Left ventricle myocardium inferior (tissue), 1 donor: Measurements from ENCODE around the gene CPEB1. TPM values are rescaled to one million over a fixed set of nuclear protein-coding genes. Genes with fewer than 3 reads are reported as not detected.
A peak's percentile ranks its signal among the peaks of the same experiment; 100 is the strongest.
"Not testable (repeated sequence)": the region's sequence is repeated elsewhere in the genome, so short reads cannot be mapped to it uniquely, and the experiment has no call there.

ENCODE experiments used
- DNase-seq: peaks from one replicate; pipeline ENCODE4 v3.0.0-alpha.2; 2020
- H3K27ac ChIP-seq: fragments of 200-600 bp; replicated peaks from 2 replicates; pipeline ENCODE4 v1.8.0; 2021
- H3K27me3 ChIP-seq: fragments of 200-600 bp; 2 replicates; pipeline ENCODE4 v1.8.0; 2021; ENCODE audit warnings: low read depth
- H3K36me3 ChIP-seq: fragments of 200-600 bp; 2 replicates; pipeline ENCODE4 v1.8.0; 2021
- H3K4me1 ChIP-seq: fragments of 200-600 bp; 2 replicates; pipeline ENCODE4 v1.8.0; 2021
- H3K4me3 ChIP-seq: fragments of 200-600 bp; 2 replicates; pipeline ENCODE4 v1.8.0; 2021; ENCODE audit warnings: mild to moderate bottlenecking, moderate library complexity
- H3K9me3 ChIP-seq: fragments of 200-600 bp; replicated peaks from 2 replicates; pipeline ENCODE4 v1.8.0; 2021
- CTCF ChIP-seq: fragments of 200-600 bp; IDR thresholded peaks from 2 replicates; pipeline ENCODE4 v1.8.0; 2021; ENCODE audit warnings: antibody characterized with exemption, mild to moderate bottlenecking, borderline replicate concordance
- intact Hi-C: fragments of 100-400 bp; cut with micrococcal nuclease; formaldehyde crosslinking; loops from one replicate; pipeline ENCODE4 v1.11.0; 2022
- total RNA-seq: library from RNA; stranded (reverse); fragmentation: NEBNext Ultra II Directional; extraction: Animal tissue kit (Norgen Biotek cat#: 25700); gene quantifications from one replicate; pipeline ENCODE4 v1.2.1, GENCODE V29; 2021
- donor health status: DM: no; HTN: yes; CAD: no; lungs with severe emphysema.

The CPEB1 gene
- total RNA-seq, 1 donor from 2014 or later, result 1.6 TPM

- intact Hi-C loops, result no loop called here
- H3K36me3 ChIP-seq, result peaks cover 36% of the 10 kb centered on the region
- no peak overlapping the region for H3K4me3 ChIP-seq
- peaks cover 18% of the 10 kb centered on the region for H3K4me1 ChIP-seq
- DNase-seq, result no peak
- no peaks in the 10 kb centered on the region for H3K27me3 ChIP-seq
- H3K9me3 ChIP-seq, result no peaks in the 10 kb centered on the region
- no peak overlapping the region for H3K27ac ChIP-seq
- TF ChIP-seq CTCF, result no peak
Observed at GRCh38 chr15:82531496-82532382, 115.4 kb downstream of the CPEB1 start.

DNA sequence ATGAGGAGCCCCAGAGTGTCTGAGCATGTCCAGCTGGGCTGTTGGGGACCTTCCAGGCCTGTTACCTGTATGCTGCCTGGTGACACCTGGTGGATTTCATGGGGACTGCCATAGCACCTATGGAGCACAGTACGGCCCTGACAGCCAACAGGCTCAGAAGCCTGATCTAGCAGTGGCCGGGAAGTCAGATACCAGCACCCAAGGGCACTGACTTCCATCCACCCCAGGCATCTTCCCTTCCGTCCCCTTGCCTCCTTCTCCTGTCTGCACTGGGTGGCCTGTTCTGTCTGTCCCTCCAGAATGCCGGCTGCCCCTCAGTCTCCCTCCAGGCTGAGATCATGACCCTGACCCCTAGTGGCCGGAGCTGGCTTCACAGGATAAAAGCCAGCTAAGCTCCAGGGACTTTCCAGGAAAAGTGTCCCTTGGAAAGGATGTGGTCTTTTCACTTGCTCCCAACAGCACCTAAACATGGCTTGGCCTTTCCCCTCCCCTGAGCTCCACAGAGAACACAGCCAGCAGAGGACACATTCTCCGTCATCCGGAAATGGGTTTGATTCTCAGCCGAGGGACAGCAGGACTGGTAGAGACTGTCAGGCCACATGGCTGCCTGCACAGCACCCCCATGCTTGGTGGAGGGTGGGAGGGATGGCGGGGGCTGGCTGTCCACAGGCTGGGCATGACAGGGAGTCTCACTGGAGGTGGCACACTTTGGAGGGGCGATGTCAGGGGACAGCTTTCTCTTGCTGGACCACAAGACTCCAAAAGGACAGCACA, 116.4 kb downstream of the CPEB1 start:
- H3K27ac ChIP-seq, result no peak overlapping the region
- H3K9me3 ChIP-seq, result no peaks in the 10 kb centered on the region
- peak; percentile 84 for TF ChIP-seq CTCF
- DNase-seq, result peak; percentile 55
- H3K36me3 ChIP-seq, result peaks cover 26% of the 10 kb centered on the region
- intact Hi-C loops, result no loop called here
- peaks cover 9% of the 10 kb centered on the region for H3K4me1 ChIP-seq
- H3K4me3 ChIP-seq, result peak overlapping the region; percentile 32
- no peaks in the 10 kb centered on the region for H3K27me3 ChIP-seq

DNA sequence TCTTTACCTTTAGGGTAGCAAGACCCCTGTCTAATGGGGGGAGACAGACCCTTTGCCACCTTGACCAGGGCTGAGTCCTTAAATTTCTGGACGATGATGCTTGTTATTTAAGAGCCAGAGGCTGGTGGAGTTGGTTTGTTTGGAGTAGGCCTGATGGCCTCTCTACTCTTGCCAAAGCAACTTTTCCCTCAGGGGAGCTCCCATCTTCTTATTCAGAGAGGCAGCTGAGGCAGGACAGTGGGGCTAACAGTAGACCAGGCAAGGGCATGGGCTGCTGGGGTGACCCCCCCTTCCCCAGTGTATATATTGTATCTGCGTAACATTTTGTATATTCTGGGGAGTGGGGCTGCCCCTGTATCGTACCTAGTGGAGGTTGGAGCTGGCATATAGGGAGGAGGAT, 117.2 kb downstream of the CPEB1 start:
- Histone ChIP-seq H3K36me3 (peaks cover 18% of the 10 kb centered on the region), H3K27me3 (no peaks in the 10 kb centered on the region), H3K9me3 (no peaks in the 10 kb centered on the region), H3K27ac (no peak overlapping the region), H3K4me1 (peaks cover 7% of the 10 kb centered on the region), H3K4me3 (no peak overlapping the region)
- no peak for TF ChIP-seq CTCF
- no peak for DNase-seq
- intact Hi-C loops, result no loop called here

DNA sequence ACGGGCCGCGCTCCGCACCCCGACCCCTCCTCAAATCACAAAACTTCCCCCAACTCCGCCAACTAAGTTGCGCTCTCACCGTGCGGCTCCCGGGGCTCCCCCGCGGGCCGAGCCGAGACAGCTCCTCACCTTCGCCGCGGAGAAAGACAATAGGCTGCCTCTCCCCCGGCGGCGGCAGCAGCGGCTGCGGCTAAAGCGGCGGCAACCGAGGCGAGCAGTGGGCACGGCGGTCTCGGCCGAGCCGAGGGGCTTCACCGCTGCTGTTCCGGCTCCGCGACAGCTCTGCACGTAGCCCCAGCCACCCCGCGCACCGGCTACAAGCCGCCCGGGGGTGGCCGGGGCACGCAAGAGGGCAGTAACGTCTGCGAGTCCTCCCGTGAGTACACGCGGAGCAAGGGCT, 133.6 kb downstream of the CPEB1 start:
- H3K9me3 ChIP-seq, intact Hi-C loops, H3K36me3 ChIP-seq, H3K4me1 ChIP-seq, DNase-seq, H3K27me3 ChIP-seq: not testable (repeated sequence)
- H3K27ac ChIP-seq, result peak overlapping the region; percentile 44
- peak overlapping the region; percentile 59 for H3K4me3 ChIP-seq

GRCh38 chr15:82507693-82508092, 139.5 kb downstream of the CPEB1 start:
- H3K27me3 ChIP-seq, intact Hi-C loops, H3K4me3 ChIP-seq, H3K27ac ChIP-seq, DNase-seq, H3K36me3 ChIP-seq, H3K9me3 ChIP-seq, H3K4me1 ChIP-seq: not testable (repeated sequence)

- H3K27ac ChIP-seq, DNase-seq, H3K36me3 ChIP-seq, H3K27me3 ChIP-seq, intact Hi-C loops, H3K9me3 ChIP-seq, H3K4me1 ChIP-seq, H3K4me3 ChIP-seq: not testable (repeated sequence)
Observed at GRCh38 chr15:82507087-82507486, 140.1 kb downstream of the CPEB1 start.

DNA sequence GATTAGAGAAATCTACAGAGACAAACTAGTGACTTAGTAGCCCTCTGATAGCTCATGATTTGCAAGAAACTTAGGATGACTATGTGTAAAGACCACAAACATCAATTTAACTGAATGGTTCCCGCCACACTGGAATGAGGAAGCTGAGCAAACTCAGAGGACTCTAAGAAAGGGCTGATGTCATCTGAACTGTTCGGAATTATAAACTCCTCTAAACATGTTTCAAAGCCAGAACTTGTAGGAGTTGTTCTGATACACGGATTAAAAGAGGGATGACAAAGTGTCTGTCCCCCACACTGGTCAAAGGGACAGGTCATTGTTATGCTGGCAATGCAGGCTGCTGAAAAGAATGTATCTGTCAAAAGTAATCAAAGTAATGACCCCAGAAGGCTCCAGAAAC, 141.3 kb downstream of the CPEB1 start:
- H3K9me3 ChIP-seq, H3K4me1 ChIP-seq, intact Hi-C loops, H3K36me3 ChIP-seq, H3K27ac ChIP-seq, DNase-seq, H3K27me3 ChIP-seq, H3K4me3 ChIP-seq: not testable (repeated sequence)

GRCh38 chr15:82504074-82504473, 143.1 kb downstream of the CPEB1 start:
- H3K27me3 ChIP-seq, H3K4me3 ChIP-seq, H3K9me3 ChIP-seq, H3K27ac ChIP-seq, DNase-seq, H3K4me1 ChIP-seq, intact Hi-C loops, H3K36me3 ChIP-seq: not testable (repeated sequence)
